Activated CD8-positive, alpha-beta memory T cell treated with anti-CD3 and anti-CD28 coated beads, Interleukin-2, amount 50 U/mL, for 1 hour (primary cell): ENCODE data around the gene BRSK1.

Experiments
- DNase-seq: peaks from one replicate; pipeline ENCODE4 v3.0.0-alpha.2; 2020; ENCODE audit errors: extremely low read depth

The BRSK1 gene

DNA sequence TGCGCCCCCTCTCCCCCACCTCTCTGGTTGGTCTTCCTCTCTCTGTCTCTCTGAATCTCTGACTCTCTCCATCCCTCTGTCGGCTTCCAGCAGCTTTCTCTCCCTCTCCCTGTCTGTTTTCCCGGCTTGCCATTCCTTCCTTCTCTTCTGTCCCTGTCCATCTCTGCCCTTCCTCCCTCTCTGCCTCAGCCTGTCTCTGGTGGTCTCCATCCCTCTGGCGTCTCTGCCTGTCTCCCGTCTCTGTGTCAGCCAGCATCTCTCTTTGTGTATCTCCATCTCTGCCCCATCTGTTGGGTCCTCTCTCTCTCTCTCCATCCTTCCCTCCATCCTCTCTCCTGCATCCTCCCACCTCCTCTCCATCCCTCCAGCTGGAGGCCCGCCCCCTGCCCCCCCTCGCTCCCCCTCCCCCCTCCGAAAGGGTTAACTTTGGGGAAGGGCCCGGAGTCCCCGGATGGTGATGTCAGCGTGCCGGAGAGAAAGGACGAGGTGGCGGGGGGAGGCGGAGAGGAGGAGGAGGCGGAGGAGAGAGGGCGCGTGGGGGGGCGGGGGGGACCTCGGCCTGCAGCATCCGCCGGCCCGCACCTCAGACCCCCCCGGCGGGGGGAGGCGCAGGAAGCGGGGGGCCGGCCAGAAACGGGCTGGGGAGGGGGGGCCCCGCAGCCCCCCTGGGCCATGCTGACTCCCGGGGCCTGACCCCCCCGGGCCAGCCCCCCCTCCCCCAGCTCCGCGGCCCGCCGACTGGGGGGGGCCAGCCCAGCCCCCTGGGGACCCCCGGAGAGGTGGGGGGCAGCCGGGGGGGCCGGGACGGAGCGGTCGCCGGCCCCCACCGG is at the start of gene BRSK1:
Gene BRSK1 (plus strand): TSS at position 450 of the 830 bp plus-strand sequence. CDS start 446 bp downstream, outside the sequence.
- DNase-seq: no peak

DNA sequence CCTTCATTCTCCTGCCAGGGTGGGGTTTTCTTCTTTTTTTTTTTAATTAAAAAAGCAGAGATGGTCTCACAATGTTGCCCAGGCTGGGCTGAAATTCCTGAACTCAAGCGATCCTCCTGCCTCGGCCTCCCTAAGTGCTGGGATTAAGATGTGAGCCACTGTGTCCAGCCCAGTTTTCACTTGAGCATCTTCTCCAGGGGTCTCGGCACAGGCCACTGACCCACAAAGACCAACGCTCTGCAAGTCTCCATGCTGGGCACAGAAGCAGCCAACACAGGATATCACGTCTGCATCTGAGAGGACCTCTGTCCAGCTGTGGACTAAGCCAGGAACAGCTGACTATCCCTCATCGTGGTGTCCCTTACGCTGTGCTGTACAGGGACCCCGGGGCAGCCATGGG is 45.8 kb upstream of the BRSK1 start:
- DNase-seq: no peak

- no peak for DNase-seq
These were observed 44.8 kb upstream of the BRSK1 start for GRCh38 chr19:55239004-55239403.

DNA sequence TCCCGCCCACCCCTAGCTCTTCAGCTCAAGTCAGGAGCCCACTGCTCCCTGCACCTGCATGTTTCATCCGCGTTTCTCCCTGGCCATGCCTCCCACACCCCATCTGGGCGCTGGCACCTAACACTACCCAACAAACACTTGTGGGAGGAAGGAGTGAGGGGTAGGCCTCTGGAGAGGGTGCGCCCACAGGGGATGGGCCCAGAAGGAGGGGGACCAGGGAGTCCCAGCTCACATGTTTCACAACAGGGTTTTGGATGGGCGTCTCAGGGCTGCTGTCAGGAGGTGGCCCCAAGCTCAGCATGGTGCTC is 43.1 kb upstream of the BRSK1 start:
- DNase-seq: no peak

- DNase-seq: no peak
These were observed 42.5 kb upstream of the BRSK1 start for GRCh38 chr19:55241143-55241934.

GRCh38 chr19:55241935-55242464 is 41.8 kb upstream of the BRSK1 start:
- no peak for DNase-seq

DNA sequence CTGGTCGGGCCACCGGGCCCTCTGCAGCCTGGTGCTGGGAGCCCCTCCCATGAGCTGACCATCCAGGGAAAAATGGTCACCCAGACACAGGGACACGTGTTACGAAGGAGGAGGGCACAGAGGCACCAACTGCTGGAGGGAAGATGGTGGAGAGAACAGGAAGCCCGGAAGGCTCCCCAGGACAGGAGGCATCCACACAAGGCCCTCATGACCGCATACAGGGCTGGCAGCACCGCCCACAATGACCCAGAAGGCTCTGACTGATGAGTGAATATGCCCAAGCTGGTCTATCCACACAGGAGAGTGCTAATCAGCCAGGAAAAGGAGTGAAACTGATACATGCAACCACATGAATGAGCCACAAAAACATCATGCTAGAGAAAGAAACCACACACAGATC is 41.3 kb upstream of the BRSK1 start:
- no peak for DNase-seq

DNA sequence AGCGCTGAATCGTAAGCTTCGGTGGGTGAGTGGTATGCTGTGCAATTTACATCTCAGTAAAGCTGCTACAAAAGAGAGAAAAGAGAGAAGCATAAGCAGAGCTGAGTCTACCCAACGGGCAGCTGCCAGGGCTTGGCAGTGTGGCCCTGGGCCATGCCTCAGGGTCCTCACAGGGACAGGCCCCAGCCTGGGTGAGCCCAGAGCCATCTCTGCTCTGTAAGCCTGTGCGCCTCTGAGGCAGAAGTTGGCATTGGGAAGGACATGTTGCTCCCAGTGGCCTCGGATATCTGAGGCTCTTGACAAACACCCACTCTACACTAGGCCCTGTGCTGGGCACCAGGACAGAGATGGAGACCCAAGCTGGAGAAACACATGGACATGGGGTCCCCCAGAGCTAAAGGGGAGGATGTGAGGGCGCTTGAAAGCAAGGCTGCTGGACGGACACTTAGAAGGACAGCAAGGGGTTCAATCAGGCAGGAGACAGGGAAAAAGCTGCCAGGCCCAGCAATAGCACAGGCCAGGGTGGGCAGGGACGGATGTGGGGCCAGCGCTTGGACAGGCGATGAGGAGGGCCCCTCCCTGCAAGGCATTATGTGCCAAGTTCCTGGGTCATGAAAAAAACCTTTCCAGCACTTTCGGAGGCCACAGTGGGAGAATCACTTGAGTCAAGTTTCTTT is 39.7 kb upstream of the BRSK1 start:
- no peak for DNase-seq

DNA sequence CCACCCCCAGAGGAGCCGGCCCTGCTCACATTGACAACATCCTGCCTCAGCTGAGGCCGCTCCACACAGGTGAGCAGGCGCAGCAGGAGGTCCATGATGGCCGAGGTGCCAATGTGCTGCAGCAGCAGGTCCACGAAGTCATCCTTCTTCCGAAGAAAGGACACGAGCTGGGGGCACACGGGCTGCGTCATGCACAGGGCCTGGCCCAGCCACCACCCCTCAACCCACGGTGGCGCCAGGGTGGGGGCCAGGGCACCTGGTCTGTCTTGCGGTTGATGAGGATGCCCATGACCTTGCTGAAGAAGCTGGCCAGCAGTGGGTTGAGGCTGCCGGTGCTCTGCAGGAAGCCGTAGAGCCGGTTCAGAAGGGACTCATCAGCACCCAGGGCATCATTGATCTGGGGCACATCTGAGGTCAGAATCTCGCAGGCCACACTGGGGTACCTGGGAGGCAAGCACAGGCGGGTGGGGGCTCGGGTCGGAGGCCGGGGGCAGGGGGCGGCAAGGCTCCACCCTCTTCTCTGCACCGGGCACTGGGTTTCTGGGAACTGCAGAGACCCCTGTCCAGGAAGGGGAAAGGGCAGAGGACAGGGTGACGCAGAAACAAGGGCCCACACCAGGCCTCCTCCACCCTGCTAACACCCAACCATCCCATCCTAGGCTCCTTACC is 38.4 kb upstream of the BRSK1 start:
- no peak for DNase-seq

GRCh38 chr19:55246462-55247451 is 37.0 kb upstream of the BRSK1 start:
- no peak for DNase-seq

- DNase-seq: no peak
These were observed 36.1 kb upstream of the BRSK1 start for GRCh38 chr19:55247621-55248099.

- DNase-seq: no peak
These were observed 35.6 kb upstream of the BRSK1 start for GRCh38 chr19:55248166-55248675.

- DNase-seq: no peak
These were observed 35.1 kb upstream of the BRSK1 start for GRCh38 chr19:55248704-55249103.

- no peak for DNase-seq
These were observed 34.0 kb upstream of the BRSK1 start for GRCh38 chr19:55249841-55250240.

DNA sequence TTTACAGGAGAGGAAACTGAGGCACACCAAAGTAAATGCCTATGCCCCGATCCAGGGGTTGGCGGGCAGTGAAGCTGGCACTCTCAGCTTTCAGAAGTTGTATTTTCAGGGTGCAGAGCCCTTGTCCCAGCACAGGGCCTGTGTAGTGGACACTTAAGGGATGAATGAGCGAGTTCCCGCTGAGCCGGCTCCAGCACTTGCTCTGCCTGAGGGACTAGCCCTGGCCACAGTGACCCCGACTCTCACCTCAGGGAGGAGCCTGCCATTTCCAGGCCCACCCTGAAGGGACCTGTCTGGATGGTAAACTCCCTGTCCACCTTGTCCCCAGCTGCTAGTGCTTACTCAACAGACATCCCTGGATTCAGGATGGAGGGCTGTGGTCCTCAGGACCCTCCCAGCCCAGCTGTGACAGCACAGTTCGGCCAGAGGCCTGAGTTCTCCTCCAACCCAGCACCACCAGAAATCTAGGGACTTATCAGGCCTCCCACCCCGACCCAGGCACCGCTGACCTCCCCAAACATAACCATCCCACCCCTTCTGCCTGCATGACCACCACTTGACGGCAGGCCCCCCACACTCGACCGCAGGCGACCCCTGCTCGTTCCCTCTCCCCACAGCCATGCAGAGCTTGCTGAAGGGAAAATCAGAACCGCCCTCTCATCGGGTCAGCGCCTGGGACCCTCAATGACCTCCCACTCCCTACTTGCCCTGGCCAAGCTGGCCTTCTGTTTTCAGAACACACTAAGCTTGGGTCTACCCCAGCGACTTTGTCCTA is 33.3 kb upstream of the BRSK1 start:
- no peak for DNase-seq

DNA sequence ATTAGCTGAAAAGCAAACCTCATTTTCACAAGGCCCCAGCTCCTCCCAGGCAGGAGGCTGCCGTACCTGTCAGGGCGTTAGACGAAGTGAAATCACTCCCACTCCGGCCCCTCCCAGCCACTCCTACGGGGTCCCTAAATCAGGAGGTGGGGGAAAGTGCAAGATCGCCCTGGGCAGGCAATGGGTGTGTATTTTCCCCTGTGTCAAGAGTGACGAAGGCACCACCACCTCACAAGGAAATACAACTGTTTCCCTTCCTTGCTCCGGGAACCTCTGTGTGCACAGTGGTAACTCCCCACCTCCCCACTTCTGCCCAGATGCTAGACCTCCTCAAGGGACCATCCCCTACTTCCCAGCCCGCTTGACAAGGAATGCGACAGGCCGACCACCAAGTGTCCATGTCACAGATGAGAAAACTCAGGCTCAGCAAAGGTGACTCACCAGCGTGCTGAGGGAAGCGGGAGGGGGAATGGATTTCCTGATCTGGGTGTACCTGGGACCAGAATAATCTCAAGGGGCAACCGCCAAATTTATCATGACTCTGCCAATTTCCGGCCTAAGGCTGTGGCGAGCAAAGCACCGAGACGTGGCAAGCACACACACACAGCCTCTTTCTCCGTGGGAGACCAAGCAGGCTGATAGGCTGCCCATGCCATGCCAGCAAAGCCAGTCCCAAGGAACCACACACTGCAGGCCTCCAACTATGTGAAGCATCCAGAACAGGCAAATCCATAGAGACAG is 32.3 kb upstream of the BRSK1 start:
- DNase-seq: no peak

GRCh38 chr19:55252760-55253663 is 30.8 kb upstream of the BRSK1 start:
- no peak for DNase-seq
